Mesendoderm (in vitro differentiated cells): ENCODE results near the gene ASTN2.

Experiments used
- DNase-seq: peaks from one replicate; pipeline ENCODE4 v3.0.0; 2013
- H2AK5ac ChIP-seq: 2 replicates; pipeline ENCODE4 v1.6.1; 2013; ENCODE audit warnings: low read length, inconsistent platforms
- H2BK120ac ChIP-seq: 2 replicates; pipeline ENCODE4 v1.6.1; 2013; ENCODE audit warnings: low read depth, mild to moderate bottlenecking, low read length, moderate library complexity, mixed read lengths
- H2BK15ac ChIP-seq: replicated peaks from 2 replicates; pipeline ENCODE4 v1.6.1; 2013; ENCODE audit warnings: low read depth, mild to moderate bottlenecking, moderate library complexity
- H2BK5ac ChIP-seq: 2 replicates; pipeline ENCODE4 v1.6.1; 2013; ENCODE audit warnings: low read length, inconsistent platforms
- H3K18ac ChIP-seq: 2 replicates; pipeline ENCODE4 v1.6.1; 2013; ENCODE audit warnings: mild to moderate bottlenecking, low read length, mixed read lengths
- H3K23ac ChIP-seq: one replicate; pipeline ENCODE4 v1.6.1; 2013; ENCODE audit warnings: low read length
- H3K27ac ChIP-seq: 2 replicates; pipeline ENCODE4 v1.5.1; 2013; ENCODE audit warnings: low read depth, mild to moderate bottlenecking, inconsistent platforms, low read length, moderate library complexity
- H3K27me3 ChIP-seq: 2 replicates; pipeline ENCODE4 v1.6.1; 2013; ENCODE audit warnings: low read length, control low read depth, mild to moderate bottlenecking, inconsistent platforms; ENCODE audit not compliant: insufficient read depth, poor library complexity
- H3K36me3 ChIP-seq: 2 replicates; pipeline ENCODE4 v1.6.1; 2013; ENCODE audit warnings: low read length, inconsistent platforms; ENCODE audit not compliant: control insufficient read depth, insufficient read depth
- H3K4ac ChIP-seq: one replicate; pipeline ENCODE4 v1.6.1; 2013; ENCODE audit warnings: low read depth, mild to moderate bottlenecking, low read length, moderate library complexity
- H3K4me1 ChIP-seq: 2 replicates; pipeline ENCODE4 v1.6.1; 2013; ENCODE audit warnings: low read depth, low read length, inconsistent platforms; ENCODE audit not compliant: control insufficient read depth
- H3K4me2 ChIP-seq: 2 replicates; pipeline ENCODE4 v1.6.1; 2013; ENCODE audit warnings: low read length
- H3K4me3 ChIP-seq: 2 replicates; pipeline ENCODE4 v1.5.1; 2013; ENCODE audit warnings: mild to moderate bottlenecking, low read length
- H3K56ac ChIP-seq: one replicate; pipeline ENCODE4 v1.6.1; 2013; ENCODE audit warnings: low read length
- H3K79me1 ChIP-seq: 2 replicates; pipeline ENCODE4 v1.6.1; 2013; ENCODE audit warnings: low read length, inconsistent platforms
- H3K79me2 ChIP-seq: 2 replicates; pipeline ENCODE4 v1.6.1; 2013; ENCODE audit warnings: mild to moderate bottlenecking, low read length; ENCODE audit not compliant: control insufficient read depth, insufficient read depth
- H3K9ac ChIP-seq: 2 replicates; pipeline ENCODE4 v1.6.1; 2013; ENCODE audit warnings: low read length, inconsistent platforms
- H4K5ac ChIP-seq: one replicate; pipeline ENCODE4 v1.6.1; 2013; ENCODE audit warnings: low read length
- H4K8ac ChIP-seq: one replicate; pipeline ENCODE4 v1.6.1; 2013; ENCODE audit warnings: low read depth, mild to moderate bottlenecking, control low read depth, low read length, moderate library complexity
- WGBS: extraction: QIAGEN DNeasy Blood & Tissue Kit; methylation state at CpG from one replicate; pipeline ENCODE4 v1.1.7; 2013; ENCODE audit warnings: low lambda C conversion rate, missing lambda C conversion rate; ENCODE audit not compliant: insufficient coverage; ENCODE audit errors: extremely low coverage; 5-methylcytosine and 5-hydroxymethylcytosine counted together

Gene ASTN2

GRCh38 chr9:116991051-116991450 lies 423.8 kb downstream of the ASTN2 start:
- no peak for DNase-seq
- no peak overlapping the region for H3K9ac ChIP-seq
- H2AK5ac ChIP-seq: no peak overlapping the region
- H3K4me2 ChIP-seq: no peak overlapping the region
- no peak overlapping the region for H3K56ac ChIP-seq
- H2BK5ac ChIP-seq: no peak overlapping the region
- H3K79me1 ChIP-seq: no peaks in the 10 kb centered on the region
- no CpG with 5 or more reads among the region's 2 CpGs for WGBS
- no peak overlapping the region for H2BK120ac ChIP-seq
- no peak overlapping the region for H3K27ac ChIP-seq
- no peaks in the 10 kb centered on the region for H3K79me2 ChIP-seq
- H4K8ac ChIP-seq: no peak overlapping the region
- no peaks in the 10 kb centered on the region for H3K27me3 ChIP-seq
- peaks cover 5% of the 10 kb centered on the region for H3K4me1 ChIP-seq
- H3K4me3 ChIP-seq: no peak overlapping the region
- H3K18ac ChIP-seq: no peak overlapping the region
- H3K23ac ChIP-seq: no peak overlapping the region
- no peaks in the 10 kb centered on the region for H3K36me3 ChIP-seq
- H2BK15ac ChIP-seq: no peak overlapping the region
- no peak overlapping the region for H4K5ac ChIP-seq
- no peak overlapping the region for H3K4ac ChIP-seq

DNA sequence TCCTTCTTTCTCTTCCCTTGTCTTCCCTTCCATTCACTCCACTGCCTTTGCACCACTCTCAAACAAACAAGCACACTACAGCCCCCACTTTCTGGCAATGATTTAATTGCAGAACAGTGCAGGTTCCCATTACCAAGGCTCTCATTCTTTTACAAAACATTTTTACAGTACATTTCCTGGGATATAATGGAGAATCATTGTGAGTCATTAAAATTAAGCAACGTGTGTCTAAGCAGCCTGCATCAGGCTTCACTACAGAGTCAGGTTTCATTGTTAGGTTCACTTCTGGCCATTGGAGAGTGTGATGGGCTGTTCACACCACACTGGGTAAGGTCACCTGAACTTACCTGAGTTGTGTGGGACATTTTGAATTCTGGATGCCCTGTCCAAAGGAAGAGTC lies 424.3 kb downstream of the ASTN2 start:
- Histone ChIP-seq H3K4me1 (peaks cover 7% of the 10 kb centered on the region), H3K79me1 (no peaks in the 10 kb centered on the region), H3K18ac (no peak overlapping the region), H2BK15ac (no peak overlapping the region), H3K27me3 (no peaks in the 10 kb centered on the region), H3K27ac (no peak overlapping the region), H3K4ac (no peak overlapping the region), H3K56ac (no peak overlapping the region), H3K79me2 (no peaks in the 10 kb centered on the region), H3K36me3 (no peaks in the 10 kb centered on the region), H3K9ac (no peak overlapping the region), H2BK120ac (no peak overlapping the region), H4K5ac (no peak overlapping the region), H3K4me3 (no peak overlapping the region), H4K8ac (no peak overlapping the region), H3K23ac (no peak overlapping the region), H3K4me2 (no peak overlapping the region), H2BK5ac (no peak overlapping the region), H2AK5ac (no peak overlapping the region)
- no CpG with 5 or more reads among the region's 1 CpG for WGBS
- no peak for DNase-seq

DNA sequence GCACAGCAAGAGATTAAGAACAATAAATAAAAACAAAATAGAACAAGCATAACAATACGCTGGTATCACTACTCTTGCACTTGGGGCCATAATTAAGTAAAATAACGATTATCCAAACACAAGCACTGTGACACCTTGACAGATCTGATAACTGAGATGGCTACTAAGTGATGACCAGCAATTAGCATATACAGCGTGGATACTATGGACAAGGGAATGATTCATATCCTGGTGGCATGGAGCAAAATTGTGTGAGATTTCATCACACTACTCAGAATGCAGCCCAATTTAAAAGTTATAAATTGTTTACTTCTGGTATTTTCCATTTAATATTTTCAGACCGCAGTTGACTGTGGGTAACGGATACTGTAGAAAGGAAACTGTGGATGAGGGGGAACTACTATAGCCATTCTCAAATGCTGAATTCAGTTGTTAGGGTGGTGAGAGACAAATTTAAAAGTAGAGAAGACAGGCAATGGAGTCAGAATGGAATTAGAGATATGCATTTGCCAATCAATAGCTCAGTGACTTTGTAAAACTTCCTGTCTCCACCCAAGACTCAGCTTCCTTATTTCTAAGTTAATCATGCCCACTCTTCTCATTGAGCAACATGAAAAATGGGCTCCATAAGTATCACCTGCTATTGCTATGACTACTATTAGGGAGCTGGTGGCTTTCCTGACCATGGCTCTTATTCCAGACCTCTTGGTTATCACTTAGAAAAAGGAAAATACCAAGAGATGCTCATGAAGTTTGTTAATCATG lies 427.0 kb downstream of the ASTN2 start:
- Histone ChIP-seq H3K36me3 (no peaks in the 10 kb centered on the region), H3K9ac (no peak overlapping the region), H3K4me1 (peaks cover 9% of the 10 kb centered on the region), H3K4me3 (no peak overlapping the region), H2BK15ac (no peak overlapping the region), H3K27ac (no peak overlapping the region), H3K79me2 (no peaks in the 10 kb centered on the region), H4K5ac (no peak overlapping the region), H3K18ac (no peak overlapping the region), H3K56ac (no peak overlapping the region), H3K4ac (no peak overlapping the region), H2BK120ac (no peak overlapping the region), H3K27me3 (no peaks in the 10 kb centered on the region), H2BK5ac (no peak overlapping the region), H3K4me2 (no peak overlapping the region), H4K8ac (no peak overlapping the region), H3K23ac (no peak overlapping the region), H3K79me1 (no peaks in the 10 kb centered on the region), H2AK5ac (no peak overlapping the region)
- no peak for DNase-seq
- WGBS: no CpG with 5 or more reads among the region's 5 CpGs

GRCh38 chr9:116986015-116986414 lies 428.8 kb downstream of the ASTN2 start:
- no peak for DNase-seq
- Histone ChIP-seq H3K4me1 (peaks cover 9% of the 10 kb centered on the region), H3K36me3 (no peaks in the 10 kb centered on the region), H4K5ac (no peak overlapping the region), H3K23ac (no peak overlapping the region), H2BK120ac (no peak overlapping the region), H3K18ac (no peak overlapping the region), H3K27ac (no peak overlapping the region), H3K4me3 (no peak overlapping the region), H3K27me3 (no peaks in the 10 kb centered on the region), H2AK5ac (no peak overlapping the region), H3K4me2 (no peak overlapping the region), H3K79me2 (no peaks in the 10 kb centered on the region), H3K9ac (no peak overlapping the region), H3K4ac (no peak overlapping the region), H2BK5ac (no peak overlapping the region), H3K56ac (peak overlapping the region; percentile 77), H4K8ac (no peak overlapping the region), H3K79me1 (no peaks in the 10 kb centered on the region), H2BK15ac (no peak overlapping the region)
- WGBS: no CpG with 5 or more reads among the region's 7 CpGs

DNA sequence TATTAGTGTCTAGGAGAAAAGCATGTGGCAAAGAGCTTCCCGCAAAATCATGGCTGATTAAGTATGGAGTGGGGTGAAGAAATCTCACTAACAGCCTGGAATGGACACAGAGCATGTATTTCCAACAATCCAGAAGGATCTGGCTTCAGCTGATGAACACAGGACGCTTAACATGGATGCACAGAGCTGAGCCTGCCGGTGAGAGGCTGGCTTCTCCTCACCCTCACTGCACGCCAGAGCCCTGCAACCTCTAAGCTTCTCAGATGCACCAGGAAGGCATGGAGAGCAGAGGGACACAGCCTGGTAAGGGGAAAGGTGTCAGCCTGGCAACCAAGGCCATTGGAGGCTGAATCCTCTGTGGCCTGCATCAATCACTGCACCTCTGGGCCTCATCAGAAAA lies 429.3 kb downstream of the ASTN2 start:
- Histone ChIP-seq H4K8ac (no peak overlapping the region), H3K79me1 (no peaks in the 10 kb centered on the region), H3K4me1 (peaks cover 9% of the 10 kb centered on the region), H3K23ac (no peak overlapping the region), H2AK5ac (no peak overlapping the region), H2BK120ac (no peak overlapping the region), H4K5ac (no peak overlapping the region), H2BK5ac (peak overlapping the region; percentile 40), H3K36me3 (no peaks in the 10 kb centered on the region), H3K56ac (peak overlapping the region; percentile 77), H3K18ac (no peak overlapping the region), H2BK15ac (no peak overlapping the region), H3K4ac (no peak overlapping the region), H3K4me3 (no peak overlapping the region), H3K79me2 (no peaks in the 10 kb centered on the region), H3K9ac (no peak overlapping the region), H3K4me2 (no peak overlapping the region), H3K27ac (no peak overlapping the region), H3K27me3 (no peaks in the 10 kb centered on the region)
- WGBS: no CpG with 5 or more reads among the region's 4 CpGs
- no peak for DNase-seq

DNA sequence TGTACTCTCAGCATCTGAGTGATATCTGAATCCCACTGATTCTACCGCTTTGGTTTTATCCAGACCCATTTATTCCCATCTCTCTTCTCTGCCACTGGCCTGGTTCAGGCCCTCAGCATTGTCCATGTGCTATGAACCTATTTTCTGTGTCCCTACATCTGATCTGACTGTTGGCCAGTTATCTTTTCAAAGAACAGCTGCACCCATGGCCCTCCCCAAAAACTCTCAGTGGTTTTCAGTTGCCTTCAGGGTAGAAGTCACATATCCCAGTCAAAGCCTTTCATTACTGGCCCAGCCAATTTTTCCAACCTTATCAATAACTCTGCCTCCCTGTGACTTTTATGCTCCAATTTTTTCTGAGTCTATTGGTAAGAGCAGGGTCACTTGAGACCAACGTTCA lies 430.7 kb downstream of the ASTN2 start:
- H2AK5ac ChIP-seq: no peak overlapping the region
- no peak overlapping the region for H4K5ac ChIP-seq
- H2BK120ac ChIP-seq: no peak overlapping the region
- no peaks in the 10 kb centered on the region for H3K27me3 ChIP-seq
- H2BK15ac ChIP-seq: no peak overlapping the region
- no peaks in the 10 kb centered on the region for H3K79me1 ChIP-seq
- no peak for DNase-seq
- no peaks in the 10 kb centered on the region for H3K79me2 ChIP-seq
- H3K56ac ChIP-seq: no peak overlapping the region
- no peak overlapping the region for H3K27ac ChIP-seq
- no peak overlapping the region for H3K4me2 ChIP-seq
- H3K4me3 ChIP-seq: no peak overlapping the region
- H3K18ac ChIP-seq: no peak overlapping the region
- no peak overlapping the region for H3K9ac ChIP-seq
- no peaks in the 10 kb centered on the region for H3K36me3 ChIP-seq
- H4K8ac ChIP-seq: no peak overlapping the region
- H3K4me1 ChIP-seq: peaks cover 10% of the 10 kb centered on the region
- no peak overlapping the region for H3K23ac ChIP-seq
- no peak overlapping the region for H3K4ac ChIP-seq
- WGBS: no CpG with 5 or more reads among the region's 2 CpGs
- H2BK5ac ChIP-seq: no peak overlapping the region
